GM23338 (cell line): Measurements from ENCODE around the gene NPAS2. TPM values are rescaled to one million over a fixed set of nuclear protein-coding genes. Genes with fewer than 3 reads are reported as not detected.

Experiments
- ATAC-seq: fragments of 200-7000 bp; cut with Tn5 transposase; 3 replicates; pipeline ENCODE4 v1.9.1; 2020
- DNase-seq: peaks from one replicate; pipeline ENCODE4 v3.0.0-alpha.2; 2015; ENCODE audit warnings: low spot score
- H2AFZ ChIP-seq: fragments of 200-600 bp; sonication (generic); 2 replicates; pipeline ENCODE4 v1.8.0; 2016; ENCODE audit warnings: antibody characterized with exemption, mild to moderate bottlenecking, moderate library complexity
- H3F3A ChIP-seq: fragments of 200-600 bp; sonication (generic); replicated peaks from 2 replicates; pipeline ENCODE4 v1.8.0; 2017; ENCODE audit warnings: antibody characterized with exemption, mixed run types, low read depth
- H3K27ac ChIP-seq: fragments of 200-600 bp; sonication (generic); 2 replicates; pipeline ENCODE4 v1.6.1; 2016; ENCODE audit warnings: low read depth
- H3K27me3 ChIP-seq: fragments of 200-600 bp; sonication (generic); 2 replicates; pipeline ENCODE4 v1.8.0; 2016; ENCODE audit warnings: mild to moderate bottlenecking, mixed run types, moderate library complexity; ENCODE audit not compliant: insufficient read depth
- H3K36me3 ChIP-seq: fragments of 200-600 bp; sonication (generic); 2 replicates; pipeline ENCODE4 v1.8.0; 2016; ENCODE audit warnings: mild to moderate bottlenecking; ENCODE audit not compliant: insufficient read depth
- H3K4me1 ChIP-seq: fragments of 200-600 bp; sonication (generic); 2 replicates; pipeline ENCODE4 v1.8.0; 2016; ENCODE audit warnings: mild to moderate bottlenecking, moderate library complexity; ENCODE audit not compliant: insufficient read depth
- H3K4me2 ChIP-seq: fragments of 200-600 bp; sonication (generic); 2 replicates; pipeline ENCODE4 v1.7.1; 2017; ENCODE audit warnings: mixed run types
- H3K4me3 ChIP-seq: fragments of 200-600 bp; sonication (generic); 2 replicates; pipeline ENCODE4 v1.6.1; 2016; ENCODE audit warnings: mixed run types
- H3K79me2 ChIP-seq: fragments of 200-600 bp; sonication (generic); replicated peaks from 2 replicates; pipeline ENCODE4 v1.8.0; 2017; ENCODE audit warnings: mild to moderate bottlenecking; ENCODE audit not compliant: insufficient read depth
- H3K9me2 ChIP-seq: fragments of 200-600 bp; sonication (generic); 2 replicates; pipeline ENCODE4 v1.8.0; 2017; ENCODE audit not compliant: insufficient read depth
- H4K20me1 ChIP-seq: fragments of 200-600 bp; sonication (generic); replicated peaks from 2 replicates; pipeline ENCODE4 v1.8.0; 2017; ENCODE audit warnings: mild to moderate bottlenecking; ENCODE audit not compliant: insufficient read depth
- H3K27ac Mint-ChIP-seq: 2 replicates; pipeline ENCODE4 v1.8.0; 2020; ENCODE audit warnings: inconsistent platforms, mild to moderate bottlenecking, moderate library complexity, mixed read lengths
- H3K27me3 Mint-ChIP-seq: 3 replicates; pipeline ENCODE4 v1.8.0; 2022; ENCODE audit warnings: low read depth, mild to moderate bottlenecking, moderate library complexity, mixed read lengths, inconsistent platforms; ENCODE audit not compliant: insufficient read depth, poor library complexity
- H3K36me3 Mint-ChIP-seq: 3 replicates; pipeline ENCODE4 v1.8.0; 2021; ENCODE audit warnings: low read depth, mild to moderate bottlenecking, inconsistent platforms, moderate library complexity, mixed read lengths
- H3K4me1 Mint-ChIP-seq: 3 replicates; pipeline ENCODE4 v1.8.0; 2020; ENCODE audit warnings: mild to moderate bottlenecking, inconsistent platforms, mixed read lengths
- H3K4me3 Mint-ChIP-seq: 3 replicates; pipeline ENCODE4 v1.8.0; 2021; ENCODE audit warnings: moderate library complexity, mild to moderate bottlenecking, inconsistent platforms, mixed read lengths
- H3K9me3 Mint-ChIP-seq: 3 replicates; pipeline ENCODE4 v1.8.0; 2020; ENCODE audit warnings: moderate library complexity, mild to moderate bottlenecking, inconsistent platforms, mixed read lengths
- CREB1 ChIP-seq: fragments of 250-450 bp; sonication (Bioruptor Pico); IDR thresholded peaks from 2 replicates; pipeline ENCODE4 v1.5.0; 2020; ENCODE audit warnings: low read depth, mild to moderate bottlenecking, moderate library complexity
- CTCF ChIP-seq, 2 experiments: fragments of 200-600 bp in 1 of 2; sonication (generic) in 1 of 2; conservative IDR thresholded peaks; 2 replicates each; pipeline versions ENCODE4 v1.5.1 to v1.6.1; 2016 to 2017; ENCODE audit warnings: antibody characterized with exemption in 2 of 2, low read depth in 2 of 2, mild to moderate bottlenecking in 2 of 2, moderate library complexity in 1 of 2
- ETS1 ChIP-seq: IDR thresholded peaks from 2 replicates; pipeline ENCODE4 v1.6.1; 2016; ENCODE audit warnings: antibody characterized with exemption
- EZH2 ChIP-seq: fragments of 200-600 bp; sonication (generic); IDR thresholded peaks from one replicate; pipeline ENCODE4 v1.8.0; 2017; ENCODE audit warnings: antibody characterized with exemption, mild to moderate bottlenecking, low read depth; ENCODE audit not compliant: unreplicated experiment
- EZH2phosphoT487 ChIP-seq: fragments of 200-600 bp; sonication (generic); IDR thresholded peaks from one replicate; pipeline ENCODE4 v1.8.1; 2018; ENCODE audit warnings: antibody characterized with exemption; ENCODE audit not compliant: unreplicated experiment
- JUNB ChIP-seq: IDR thresholded peaks from one replicate; pipeline ENCODE4 v1.6.1; 2016; ENCODE audit warnings: antibody characterized with exemption; ENCODE audit not compliant: unreplicated experiment
- NANOG ChIP-seq: IDR thresholded peaks from 2 replicates; pipeline ENCODE4 v1.6.1; 2016; ENCODE audit warnings: antibody characterized with exemption, borderline replicate concordance
- POLR2AphosphoS5 ChIP-seq: IDR thresholded peaks from 2 replicates; pipeline ENCODE4 v1.6.1; 2016; ENCODE audit warnings: antibody characterized with exemption, low read depth
- REST ChIP-seq: IDR thresholded peaks from one replicate; pipeline ENCODE4 v1.6.1; 2018; ENCODE audit warnings: antibody characterized with exemption; ENCODE audit not compliant: unreplicated experiment
- STAT1 ChIP-seq: IDR thresholded peaks from one replicate; pipeline ENCODE4 v1.6.1; 2016; ENCODE audit warnings: antibody characterized with exemption; ENCODE audit not compliant: unreplicated experiment
- ZNF114 ChIP-seq: fragments of 250-450 bp; sonication (Bioruptor Pico); IDR thresholded peaks from 2 replicates; pipeline ENCODE4 v1.5.0; 2020; ENCODE audit warnings: mild to moderate bottlenecking, moderate library complexity
- polyA plus RNA-seq: library from polyadenylated mRNA; unstranded; fragments of >200 nt; fragmentation: Nextera tagmentation; extraction: Ambion mirVana; gene quantifications from 2 replicates; pipeline ENCODE4 v1.2.1, GENCODE V29; 2016
- total RNA-seq: library from RNA; depleted of rRNA; stranded (reverse); fragments of >200 nt; shearing (Covaris generic); gene quantifications from 2 replicates; pipeline ENCODE4 v1.2.3, GENCODE V29; 2014

Gene NPAS2
- total and polyA plus RNA-seq, 2 experiments from 2014 or later, result 0.56 to 1.1 TPM

GRCh38 chr2:101014264-101014857, 194.4 kb downstream of the NPAS2 start:
- H3K4me1 ChIP-seq, result no peaks in the 10 kb centered on the region
- H3K27ac Mint-ChIP-seq, result no peak overlapping the region
- no peak for TF ChIP-seq EZH2
- TF ChIP-seq JUNB, result no peak
- TF ChIP-seq ZNF114, result no peak
- no peak for TF ChIP-seq CTCF (conservative IDR thresholded peaks at IDR 0.05; ENCODE audit: low read depth in 2 of 2)
- TF ChIP-seq CREB1 (CRISPR knock-in tag), result no peak
- TF ChIP-seq STAT1, result no peak
- no peak for TF ChIP-seq EZH2phosphoT487
- H3K79me2 ChIP-seq, result no peaks in the 10 kb centered on the region
- H3K36me3 Mint-ChIP-seq, result peaks cover 71% of the 10 kb centered on the region
- H3K27me3 ChIP-seq, result no peaks in the 10 kb centered on the region
- H2AFZ ChIP-seq, result no peak overlapping the region
- no peak overlapping the region for H3K27ac ChIP-seq
- H3K36me3 ChIP-seq, result no peaks in the 10 kb centered on the region
- H3K4me2 ChIP-seq, result no peak overlapping the region
- peaks cover 6% of the 10 kb centered on the region for H3K4me1 Mint-ChIP-seq
- peaks cover 7% of the 10 kb centered on the region; the same call in 1 of the 2 replicates for H4K20me1 ChIP-seq
- H3K4me3 Mint-ChIP-seq, result no peak overlapping the region
- H3F3A ChIP-seq, result no peaks in the 10 kb centered on the region; the same call in 1 of the 2 replicates
- ATAC-seq (no peak), DNase-seq (no peak)
- no peaks in the 10 kb centered on the region; the same call in 2 of the 3 replicates for H3K9me3 Mint-ChIP-seq
- H3K9me2 ChIP-seq, result no peaks in the 10 kb centered on the region
- peaks cover 1% of the 10 kb centered on the region for H3K27me3 Mint-ChIP-seq
- no peak overlapping the region for H3K4me3 ChIP-seq

GRCh38 chr2:101017371-101017770, 197.4 kb downstream of the NPAS2 start:
- H3K4me1 Mint-ChIP-seq, result no peaks in the 10 kb centered on the region
- ATAC-seq, result no peak
- no peak for TF ChIP-seq JUNB
- TF ChIP-seq STAT1, result no peak
- no peak for TF ChIP-seq ETS1
- TF ChIP-seq NANOG, result no peak
- no peak for TF ChIP-seq CTCF (conservative IDR thresholded peaks at IDR 0.05; ENCODE audit: low read depth in 2 of 2)
- no peak for TF ChIP-seq REST
- no peak for TF ChIP-seq EZH2phosphoT487
- no peak for TF ChIP-seq EZH2
- no peak for TF ChIP-seq CREB1 (CRISPR knock-in tag)
- TF ChIP-seq POLR2AphosphoS5, result no peak
- no peak for TF ChIP-seq ZNF114

More at GRCh38 chr2:101017371-101017770, 197.4 kb downstream of the NPAS2 start:
- H3K4me2 ChIP-seq, result no peak overlapping the region
- H3K27ac ChIP-seq, result no peak overlapping the region
- 0 out of 2 replicates have a peak, but pooled peaks cover 5% of the 10 kb centered on the region for H3K36me3 ChIP-seq
- H3K27me3 Mint-ChIP-seq, result peaks cover 1% of the 10 kb centered on the region
- no peak overlapping the region for H3K4me3 Mint-ChIP-seq
- no peaks in the 10 kb centered on the region for H3K4me1 ChIP-seq
- peaks cover 7% of the 10 kb centered on the region; the same call in 1 of the 2 replicates for H4K20me1 ChIP-seq
- H3K4me3 ChIP-seq, result no peak overlapping the region
- H3K27me3 ChIP-seq, result no peaks in the 10 kb centered on the region
- no peaks in the 10 kb centered on the region; the same call in 2 of the 3 replicates for H3K9me3 Mint-ChIP-seq
- no peaks in the 10 kb centered on the region for H3F3A ChIP-seq
- H2AFZ ChIP-seq, result no peak overlapping the region
- no peak overlapping the region for H3K27ac Mint-ChIP-seq
- no peak for DNase-seq
- H3K36me3 Mint-ChIP-seq, result peaks cover 66% of the 10 kb centered on the region
- no peaks in the 10 kb centered on the region for H3K79me2 ChIP-seq
- no peaks in the 10 kb centered on the region for H3K9me2 ChIP-seq
